Choroid plexus epithelial cell (primary cell): ENCODE data around the gene FEN1.

Experiments
- DNase-seq: peaks from one replicate; pipeline ENCODE4 v3.0.0-alpha.2; 2010; ENCODE audit warnings: low read depth
- H3K4me3 ChIP-seq: 2 replicates; pipeline ENCODE4 v1.5.1; 2011; ENCODE audit warnings: low read depth, mild to moderate bottlenecking, control low read depth, low read length, moderate library complexity
- TF ChIP-seq, protein P1 (sequence below): conservative IDR thresholded peaks from 2 replicates; pipeline ENCODE4 v1.5.1; 2011; ENCODE audit warnings: low read depth, mild to moderate bottlenecking, control low read depth, inconsistent platforms, low read length, moderate library complexity

FEN1 gene

DNA sequence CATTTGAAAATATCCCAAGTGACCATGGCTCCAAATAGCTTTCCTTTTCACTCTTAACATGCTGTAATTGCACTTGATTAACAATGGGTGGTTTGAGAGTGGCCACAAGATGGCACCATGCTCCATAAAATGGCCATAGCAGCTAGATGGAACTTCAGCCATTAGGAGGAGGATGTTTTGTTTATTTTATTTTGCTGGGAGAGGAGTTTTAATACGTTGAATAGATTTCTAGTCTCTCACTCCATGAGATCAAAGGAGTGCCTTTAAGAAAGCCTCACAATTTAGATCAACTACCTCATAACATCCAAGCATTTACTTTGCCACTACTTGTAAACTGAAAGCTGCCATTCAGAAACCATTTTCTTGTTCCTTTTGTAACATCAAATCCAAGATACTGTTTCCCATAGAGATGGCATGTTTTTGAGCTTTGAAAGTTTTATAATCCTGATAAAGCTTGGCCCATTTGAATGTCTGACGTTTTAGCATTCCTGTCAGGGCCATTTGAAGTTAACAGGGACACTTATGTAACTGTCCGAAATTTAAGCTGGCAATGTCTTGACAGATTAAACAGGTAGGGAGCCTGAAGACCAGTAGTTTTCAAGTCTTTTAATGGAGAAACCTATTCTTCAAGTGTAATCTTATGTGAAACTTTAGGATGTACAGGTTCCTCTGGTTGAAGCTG is 4.7 kb downstream of the FEN1 start:
- DNase-seq = peak; percentile 95
- H3K4me3 ChIP-seq = no peak overlapping the region
- TF ChIP-seq, protein P1, sequence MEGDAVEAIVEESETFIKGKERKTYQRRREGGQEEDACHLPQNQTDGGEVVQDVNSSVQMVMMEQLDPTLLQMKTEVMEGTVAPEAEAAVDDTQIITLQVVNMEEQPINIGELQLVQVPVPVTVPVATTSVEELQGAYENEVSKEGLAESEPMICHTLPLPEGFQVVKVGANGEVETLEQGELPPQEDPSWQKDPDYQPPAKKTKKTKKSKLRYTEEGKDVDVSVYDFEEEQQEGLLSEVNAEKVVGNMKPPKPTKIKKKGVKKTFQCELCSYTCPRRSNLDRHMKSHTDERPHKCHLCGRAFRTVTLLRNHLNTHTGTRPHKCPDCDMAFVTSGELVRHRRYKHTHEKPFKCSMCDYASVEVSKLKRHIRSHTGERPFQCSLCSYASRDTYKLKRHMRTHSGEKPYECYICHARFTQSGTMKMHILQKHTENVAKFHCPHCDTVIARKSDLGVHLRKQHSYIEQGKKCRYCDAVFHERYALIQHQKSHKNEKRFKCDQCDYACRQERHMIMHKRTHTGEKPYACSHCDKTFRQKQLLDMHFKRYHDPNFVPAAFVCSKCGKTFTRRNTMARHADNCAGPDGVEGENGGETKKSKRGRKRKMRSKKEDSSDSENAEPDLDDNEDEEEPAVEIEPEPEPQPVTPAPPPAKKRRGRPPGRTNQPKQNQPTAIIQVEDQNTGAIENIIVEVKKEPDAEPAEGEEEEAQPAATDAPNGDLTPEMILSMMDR = peak; percentile 89

DNA sequence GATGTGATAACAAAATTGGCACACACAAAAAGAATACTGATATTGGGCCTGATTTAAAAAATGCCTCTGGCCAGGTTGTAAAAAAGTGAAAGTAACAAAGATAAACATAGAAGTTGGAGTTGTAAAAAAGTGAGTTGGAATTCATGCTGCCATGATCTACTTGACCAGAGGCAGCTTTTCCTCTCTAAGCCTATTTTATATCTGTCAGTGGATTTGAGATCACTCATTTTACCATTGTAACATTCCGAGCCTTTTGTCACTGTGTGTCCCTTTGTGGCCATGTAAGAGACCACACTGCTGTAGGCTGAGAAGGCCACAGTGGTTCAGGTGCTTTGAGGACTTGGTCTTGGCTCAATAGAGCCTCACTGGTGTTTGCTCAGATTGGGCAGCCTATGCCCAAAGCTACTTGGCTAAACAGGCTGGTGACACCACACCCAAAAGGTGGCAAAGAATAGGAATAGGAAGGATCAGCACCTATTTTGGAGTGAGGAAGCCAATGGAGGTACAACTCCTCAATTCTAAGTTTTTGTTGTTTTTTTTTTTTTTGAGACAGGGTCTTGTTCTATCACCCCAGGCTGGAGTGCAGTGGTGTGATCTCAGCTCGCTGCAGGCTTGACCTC is 7.1 kb downstream of the FEN1 start:
- TF ChIP-seq, protein P1 = no peak
- no peak for DNase-seq
- H3K4me3 ChIP-seq = no peak overlapping the region

DNA sequence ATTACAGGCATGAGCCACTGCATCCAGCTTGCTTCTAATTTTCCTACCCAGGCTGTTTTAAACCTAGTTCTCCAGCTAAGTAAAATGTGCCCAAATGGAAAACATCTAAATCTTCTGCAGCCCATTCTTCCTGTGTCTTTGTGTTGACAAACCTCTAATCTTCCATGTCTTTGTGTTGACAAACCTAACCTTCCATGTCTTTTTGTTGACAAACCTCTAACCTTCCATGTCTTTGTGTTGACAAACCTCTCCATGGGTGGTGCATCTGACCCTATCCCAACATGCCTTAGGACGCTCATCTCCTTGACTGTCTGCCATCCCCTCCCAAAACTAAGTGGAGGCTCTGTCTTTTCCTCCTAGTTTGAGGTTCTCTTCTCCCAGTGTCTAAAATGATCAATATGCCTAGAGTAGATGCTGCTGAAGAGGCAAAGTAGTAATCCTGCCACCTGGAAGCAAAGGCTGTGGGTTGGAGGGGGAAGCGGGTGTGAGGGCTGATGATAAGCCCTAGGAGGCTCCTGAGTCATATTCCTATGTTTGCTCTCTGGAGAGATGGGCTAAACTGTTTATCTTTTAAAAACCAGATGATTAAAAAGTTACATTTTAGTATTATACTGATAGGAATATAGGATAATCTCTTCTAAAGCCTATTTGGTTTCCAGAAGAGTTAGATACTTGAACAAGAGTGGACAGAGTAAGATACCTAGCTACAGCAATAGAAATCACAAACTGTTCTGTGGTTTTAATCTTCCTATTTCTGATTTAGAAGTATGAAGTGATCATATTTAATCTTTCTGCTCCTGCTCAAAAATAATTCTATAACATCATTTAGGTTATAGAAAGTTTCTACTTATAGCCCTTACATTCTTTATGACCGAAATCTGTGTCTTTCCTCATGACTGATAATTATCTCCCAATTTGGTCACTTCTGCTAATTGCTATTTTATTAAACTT is 7.9 kb downstream of the FEN1 start:
- no peak overlapping the region for H3K4me3 ChIP-seq
- DNase-seq = no peak
- TF ChIP-seq, protein P1 = no peak

DNA sequence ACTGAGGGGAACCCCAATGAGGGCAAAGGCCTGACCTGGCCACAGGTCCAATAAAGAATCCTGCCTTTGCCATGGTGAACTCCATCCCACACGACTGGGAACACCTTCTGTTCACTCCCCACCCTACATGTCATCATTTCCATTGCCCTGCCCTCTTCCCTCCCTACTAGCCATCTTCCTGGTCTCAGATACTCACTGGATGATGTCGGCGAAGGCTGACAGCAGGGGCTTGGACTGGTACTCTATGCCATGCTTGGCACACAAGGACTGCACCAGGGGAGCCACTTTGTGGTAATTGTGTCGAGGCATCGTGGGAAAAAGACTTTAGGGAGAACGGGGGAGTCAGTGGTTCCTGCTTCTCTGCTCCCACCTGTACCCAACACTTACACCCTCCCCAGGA is 9.9 kb downstream of the FEN1 start:
- H3K4me3 ChIP-seq = no peak overlapping the region
- TF ChIP-seq, protein P1 = no peak
- DNase-seq = no peak

DNA sequence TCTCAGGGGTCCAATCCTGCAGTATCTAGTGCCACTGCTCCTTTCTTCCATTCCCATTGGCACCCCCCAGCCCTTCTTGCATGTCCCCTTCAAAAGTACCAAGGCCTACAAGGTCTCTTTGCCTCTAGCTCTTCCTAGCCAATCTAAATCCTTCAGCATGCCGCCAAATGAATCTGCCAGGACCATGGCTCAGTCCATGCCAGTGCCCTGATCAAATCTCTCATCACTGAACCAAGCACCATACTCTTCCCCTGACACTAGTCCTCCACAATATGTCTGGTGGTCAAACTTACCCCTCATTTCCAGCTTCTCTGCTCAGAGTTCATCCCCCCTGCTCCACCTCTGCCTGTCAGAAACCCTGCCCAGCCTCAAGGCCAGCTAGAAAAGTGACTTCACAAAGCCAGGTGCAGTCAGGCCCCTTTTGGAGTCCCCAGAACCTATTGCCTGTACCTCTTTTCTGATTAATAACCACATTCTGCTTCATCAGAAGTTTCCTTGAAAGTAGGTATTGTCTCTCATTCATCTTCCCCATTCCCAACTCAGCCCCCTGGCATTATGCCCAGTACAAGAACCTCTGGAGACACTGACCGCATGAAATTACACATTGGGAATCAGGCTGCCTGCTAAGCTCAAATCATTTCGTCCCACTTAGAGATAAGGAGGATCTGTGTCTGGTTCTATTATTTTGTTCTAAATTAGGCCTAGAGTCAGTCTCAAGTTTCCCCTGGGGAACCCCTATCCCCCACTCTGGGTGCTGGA is 11.4 kb downstream of the FEN1 start:
- H3K4me3 ChIP-seq = no peak overlapping the region
- TF ChIP-seq, protein P1 = no peak
- peak; percentile 56 for DNase-seq

DNA sequence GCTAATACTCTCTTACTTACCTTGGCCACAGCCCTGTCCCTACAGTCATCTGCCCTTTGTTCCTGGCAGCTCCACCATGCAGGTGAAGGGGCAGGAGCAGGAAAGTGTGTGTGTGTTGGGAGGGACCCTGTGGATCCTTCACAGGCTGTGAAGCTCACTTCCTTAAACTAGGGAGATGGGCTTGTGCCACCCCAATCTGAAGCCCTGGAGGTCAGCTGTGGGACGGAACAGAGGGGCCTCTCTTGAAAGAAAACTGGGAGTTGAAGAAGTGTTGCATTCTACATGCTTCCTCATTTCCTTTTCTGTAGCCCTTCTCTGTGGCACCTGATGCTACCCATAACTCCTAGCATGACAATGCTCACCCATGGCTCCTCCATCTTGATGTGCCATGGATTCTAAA is 12.4 kb downstream of the FEN1 start:
- no peak overlapping the region for H3K4me3 ChIP-seq
- no peak for DNase-seq
- TF ChIP-seq, protein P1 = no peak
